ENCODE data around the gene PGM1.

Gene PGM1

DNA sequence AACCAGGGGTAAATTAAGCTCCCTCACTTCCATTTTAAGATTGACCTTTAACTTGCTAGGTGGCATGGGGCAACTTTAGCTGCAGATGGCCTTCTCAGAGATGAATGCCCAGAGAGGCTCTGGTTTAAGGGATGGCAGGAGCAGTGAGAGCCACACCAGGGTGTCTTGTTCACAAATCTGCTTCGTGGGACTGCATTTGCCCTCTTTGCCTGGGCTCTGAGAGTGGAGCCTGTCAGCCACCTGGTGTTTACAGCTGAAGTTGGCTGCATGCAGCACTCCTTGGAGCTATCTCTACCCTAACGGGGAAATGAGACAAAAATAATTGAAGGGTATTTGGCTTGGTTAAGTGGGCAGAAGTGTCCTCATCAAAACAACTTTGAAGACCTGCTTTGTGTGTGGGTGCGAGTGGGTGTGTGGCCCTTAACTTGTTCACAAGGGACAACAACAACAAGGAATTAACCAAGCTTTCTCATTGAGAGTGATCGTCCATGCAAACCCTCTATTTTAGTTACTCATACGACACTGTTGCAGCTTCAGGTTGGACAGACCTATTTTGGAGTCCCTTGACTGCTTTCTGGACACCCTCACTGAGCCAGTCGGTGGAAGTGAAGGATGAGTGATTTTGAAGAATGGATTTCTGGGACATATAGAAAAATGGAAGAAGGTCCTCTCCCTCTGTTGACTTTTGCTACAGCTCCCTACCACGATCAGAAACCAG is 29.8 kb downstream of the PGM1 start:
- no peak overlapping the region for H3K4me3 ChIP-seq (ENCODE audit: low read depth, low read length)
- TF ChIP-seq, protein P1, sequence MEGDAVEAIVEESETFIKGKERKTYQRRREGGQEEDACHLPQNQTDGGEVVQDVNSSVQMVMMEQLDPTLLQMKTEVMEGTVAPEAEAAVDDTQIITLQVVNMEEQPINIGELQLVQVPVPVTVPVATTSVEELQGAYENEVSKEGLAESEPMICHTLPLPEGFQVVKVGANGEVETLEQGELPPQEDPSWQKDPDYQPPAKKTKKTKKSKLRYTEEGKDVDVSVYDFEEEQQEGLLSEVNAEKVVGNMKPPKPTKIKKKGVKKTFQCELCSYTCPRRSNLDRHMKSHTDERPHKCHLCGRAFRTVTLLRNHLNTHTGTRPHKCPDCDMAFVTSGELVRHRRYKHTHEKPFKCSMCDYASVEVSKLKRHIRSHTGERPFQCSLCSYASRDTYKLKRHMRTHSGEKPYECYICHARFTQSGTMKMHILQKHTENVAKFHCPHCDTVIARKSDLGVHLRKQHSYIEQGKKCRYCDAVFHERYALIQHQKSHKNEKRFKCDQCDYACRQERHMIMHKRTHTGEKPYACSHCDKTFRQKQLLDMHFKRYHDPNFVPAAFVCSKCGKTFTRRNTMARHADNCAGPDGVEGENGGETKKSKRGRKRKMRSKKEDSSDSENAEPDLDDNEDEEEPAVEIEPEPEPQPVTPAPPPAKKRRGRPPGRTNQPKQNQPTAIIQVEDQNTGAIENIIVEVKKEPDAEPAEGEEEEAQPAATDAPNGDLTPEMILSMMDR (IDR thresholded peaks at IDR 0.05; ENCODE audit: low read depth, low read length): no peak

DNA sequence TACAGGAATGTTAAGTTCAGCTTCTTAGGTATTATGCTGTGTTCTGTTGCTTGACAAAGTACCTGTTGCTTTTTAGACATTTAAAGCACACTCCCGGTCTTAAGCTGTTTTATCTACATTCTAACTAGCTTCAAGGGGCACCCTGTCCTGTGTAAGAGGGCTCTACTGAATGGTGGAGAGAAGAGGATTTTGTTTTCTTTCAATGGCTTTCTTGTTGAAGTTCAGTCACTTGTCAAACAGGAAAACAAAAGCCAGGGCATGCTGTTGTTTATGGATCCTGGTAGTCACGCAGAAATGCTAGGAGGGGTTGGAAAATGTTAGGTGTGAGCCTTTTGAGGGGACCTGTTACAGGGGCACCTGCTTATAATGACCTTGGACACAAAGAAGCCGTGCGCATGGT is 30.7 kb downstream of the PGM1 start:
- TF ChIP-seq, protein P1 (IDR thresholded peaks at IDR 0.05; ENCODE audit: low read depth, low read length): no peak
- no peak overlapping the region for H3K4me3 ChIP-seq (ENCODE audit: low read depth, low read length)

DNA sequence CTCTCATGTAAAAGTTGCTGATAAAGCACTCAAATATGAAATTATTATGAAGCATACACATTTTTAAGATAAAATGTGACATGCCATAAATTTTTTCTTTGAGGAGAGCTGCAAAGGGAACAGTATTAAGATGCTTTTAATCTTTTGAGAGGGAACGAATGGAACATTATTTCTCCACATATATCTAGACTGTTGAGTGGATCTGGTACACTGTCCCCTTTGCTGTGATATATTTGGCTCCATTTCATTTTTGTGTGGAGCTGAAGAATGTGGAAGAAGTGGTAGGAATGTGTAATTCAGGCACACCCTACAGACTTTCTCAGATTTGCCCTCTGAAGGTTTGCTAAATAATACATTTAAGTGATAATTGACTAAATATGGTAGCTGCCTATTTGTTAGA is 31.7 kb downstream of the PGM1 start:
- no peak overlapping the region for H3K4me3 ChIP-seq (ENCODE audit: low read depth, low read length)
- TF ChIP-seq, protein P1 (IDR thresholded peaks at IDR 0.05; ENCODE audit: low read depth, low read length): no peak

DNA sequence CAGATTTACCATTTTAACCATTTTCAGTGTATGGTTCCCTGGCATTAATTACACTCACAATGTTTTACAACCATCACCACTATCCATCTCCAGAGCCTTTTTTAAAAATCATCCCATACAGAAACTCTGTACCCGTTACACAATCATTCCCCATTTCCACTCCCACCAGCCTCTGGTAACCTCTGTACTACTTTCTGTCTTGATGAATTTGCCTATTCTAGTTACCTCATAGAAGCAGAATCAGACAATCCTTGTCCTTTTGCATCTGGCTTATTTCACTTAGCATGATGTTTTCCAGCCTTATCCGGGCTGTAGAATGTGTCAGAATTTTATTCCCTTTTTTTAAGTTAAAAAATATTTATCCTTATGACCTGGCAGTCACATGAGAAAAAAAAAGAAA is 33.0 kb downstream of the PGM1 start:
- no peak overlapping the region for H3K4me3 ChIP-seq (ENCODE audit: low read depth, low read length)
- TF ChIP-seq, protein P1 (IDR thresholded peaks at IDR 0.05; ENCODE audit: low read depth, low read length): no peak

DNA sequence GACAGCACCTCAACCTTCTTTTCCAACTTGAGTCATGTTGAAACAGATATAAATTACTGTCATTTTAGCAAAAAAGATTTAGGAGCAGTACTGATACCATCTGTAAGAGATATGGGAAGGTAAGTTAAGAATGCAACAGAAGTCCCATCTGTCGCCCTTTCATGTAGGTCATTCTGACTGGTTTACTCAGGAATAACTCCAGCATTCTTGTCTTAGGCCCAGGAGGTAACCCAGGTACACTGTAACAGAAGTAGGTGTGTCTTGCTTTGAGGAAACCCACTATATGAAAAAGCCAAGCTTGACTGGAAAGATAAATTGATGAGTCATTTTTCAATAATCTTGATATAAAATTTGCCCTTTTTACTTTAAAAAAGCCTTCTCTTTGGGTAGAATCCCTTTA is 35.4 kb downstream of the PGM1 start:
- H3K4me3 ChIP-seq (ENCODE audit: low read depth, low read length): no peak overlapping the region
- TF ChIP-seq, protein P1 (IDR thresholded peaks at IDR 0.05; ENCODE audit: low read depth, low read length): no peak

DNA sequence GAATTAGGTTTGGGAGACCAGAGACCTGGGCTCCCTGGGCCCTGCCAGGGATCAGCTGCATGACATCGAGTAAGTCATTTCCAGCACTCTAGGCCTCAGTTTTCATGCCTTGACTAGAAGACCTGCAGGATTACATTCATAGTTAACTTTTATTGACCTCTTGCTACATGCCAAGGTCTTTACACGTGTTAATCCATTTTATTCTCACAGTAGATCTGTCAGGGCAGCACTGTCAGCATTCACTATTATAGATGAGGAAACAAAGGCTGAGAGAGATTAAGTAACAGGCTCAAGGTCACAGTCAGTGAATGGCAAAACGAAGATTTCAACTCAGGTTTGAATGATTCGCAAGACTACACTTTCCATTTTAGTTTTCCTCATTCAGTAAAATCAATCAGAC is 37.0 kb downstream of the PGM1 start:
- TF ChIP-seq, protein P1 (IDR thresholded peaks at IDR 0.05; ENCODE audit: low read depth, low read length): no peak
- no peak overlapping the region for H3K4me3 ChIP-seq (ENCODE audit: low read depth, low read length)

DNA sequence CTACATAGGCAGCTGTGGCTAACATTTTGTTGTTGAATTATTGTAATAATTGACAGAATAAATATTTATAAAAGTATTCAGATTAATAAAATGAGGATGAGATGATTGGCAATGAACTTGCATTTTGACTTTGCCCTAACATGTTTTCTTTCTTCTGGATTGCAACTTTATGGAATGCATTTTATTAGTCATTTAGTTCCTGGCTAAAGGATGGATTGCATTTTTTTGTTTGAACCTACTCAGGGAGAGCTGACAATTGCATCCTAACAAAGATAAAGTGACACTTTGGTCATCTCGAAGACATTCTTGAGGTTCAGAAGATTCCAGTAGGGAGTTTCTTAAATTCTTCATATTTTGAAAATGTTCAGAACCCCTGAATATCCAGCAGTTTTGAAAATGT is 37.5 kb downstream of the PGM1 start:
- TF ChIP-seq, protein P1 (IDR thresholded peaks at IDR 0.05; ENCODE audit: low read depth, low read length): no peak
- H3K4me3 ChIP-seq (ENCODE audit: low read depth, low read length): no peak overlapping the region

All from WI38 (cell line).